HepG2 (cell line): Measurements from ENCODE around the gene PPP2R2C. TPM values are rescaled to one million over a fixed set of nuclear protein-coding genes. Genes with fewer than 3 reads are reported as not detected.
A peak's percentile ranks its signal among the peaks of the same experiment; 100 is the strongest.

Experiments used
- CBFB ChIP-seq: sonication (generic); formaldehyde crosslinking; IDR thresholded peaks from 2 replicates; pipeline ENCODE4 v1.4.0; 2020; ENCODE audit warnings: missing genetic modification reagents
- HOXA3 ChIP-seq: sonication (generic); formaldehyde crosslinking; IDR thresholded peaks from 2 replicates; pipeline ENCODE4 v1.5.0; 2020; ENCODE audit warnings: missing genetic modification reagents
- KDM5B ChIP-seq: sonication (generic); formaldehyde crosslinking; IDR thresholded peaks from 2 replicates; pipeline ENCODE4 v1.4.0; 2020; ENCODE audit warnings: missing genetic modification reagents, mild to moderate bottlenecking, borderline replicate concordance
- MATR3 ChIP-seq: sonication (generic); formaldehyde crosslinking; IDR thresholded peaks from 2 replicates; pipeline ENCODE4 v1.4.0; 2020; ENCODE audit warnings: missing genetic modification reagents
- PITX1 ChIP-seq: sonication (generic); formaldehyde crosslinking; IDR thresholded peaks from 2 replicates; pipeline ENCODE4 v1.5.1; 2020; ENCODE audit warnings: mild to moderate bottlenecking, missing genetic modification reagents
- RAD21 ChIP-seq: fragments of 450-650 bp; formaldehyde crosslinking; IDR thresholded peaks from 2 replicates; pipeline ENCODE4 v1.5.0; 2020; ENCODE audit warnings: mild to moderate bottlenecking
- SP140L ChIP-seq: sonication (generic); formaldehyde crosslinking; IDR thresholded peaks from 2 replicates; pipeline ENCODE4 v1.4.0; 2020; ENCODE audit warnings: missing genetic modification reagents, borderline replicate concordance
- STAT5B ChIP-seq: sonication (generic); formaldehyde crosslinking; IDR thresholded peaks from 2 replicates; pipeline ENCODE4 v1.4.0; 2020; ENCODE audit warnings: missing genetic modification reagents
- TBX3 ChIP-seq: fragments of 450-650 bp; IDR thresholded peaks from 2 replicates; pipeline ENCODE4 v1.6.1; 2017; ENCODE audit warnings: antibody characterized with exemption, mild to moderate bottlenecking, inconsistent platforms, borderline replicate concordance
- UBTF ChIP-seq: sonication (generic); formaldehyde crosslinking; IDR thresholded peaks from 2 replicates; pipeline ENCODE4 v1.4.0; 2020; ENCODE audit warnings: mild to moderate bottlenecking, missing genetic modification reagents
- ZEB1 ChIP-seq: IDR thresholded peaks from 2 replicates; pipeline ENCODE4 v1.6.1; 2012; ENCODE audit warnings: mild to moderate bottlenecking, low read depth, inconsistent platforms; ENCODE audit not compliant: insufficient replicate concordance
- ZNF549 ChIP-seq: sonication (generic); formaldehyde crosslinking; IDR thresholded peaks from 2 replicates; pipeline ENCODE4 v1.5.0; 2020; ENCODE audit warnings: missing genetic modification reagents
- ZNF615 ChIP-seq: sonication (generic); formaldehyde crosslinking; IDR thresholded peaks from 2 replicates; pipeline ENCODE4 v1.5.0; 2020; ENCODE audit warnings: mild to moderate bottlenecking, missing genetic modification reagents, borderline replicate concordance
- ZNF709 ChIP-seq: sonication (generic); formaldehyde crosslinking; IDR thresholded peaks from 2 replicates; pipeline ENCODE4 v1.5.0; 2020; ENCODE audit warnings: mild to moderate bottlenecking, missing genetic modification reagents
- ZSCAN22 ChIP-seq: sonication (generic); formaldehyde crosslinking; IDR thresholded peaks from 2 replicates; pipeline ENCODE4 v1.4.0; 2020; ENCODE audit warnings: mild to moderate bottlenecking, missing genetic modification reagents
- ZXDC ChIP-seq: sonication (generic); formaldehyde crosslinking; IDR thresholded peaks from 2 replicates; pipeline ENCODE4 v1.5.0; 2020; ENCODE audit warnings: mild to moderate bottlenecking, missing genetic modification reagents
- polyA plus RNA-seq, 8 experiments: library from polyadenylated mRNA; depleted of rRNA in 3 of 8; stranded (reverse) in 7 of 8; unstranded in 1 of 8; fragments of >200 nt; fragmentation: Illumina TruSeq in 4 of 8; extraction: Trizol in 4 of 8; gene quantifications; 2 replicates each; pipeline versions ENCODE4 v1.2.1 to v1.2.3, GENCODE V29; 2011 to 2016; ENCODE audit warnings: low read depth in 4 of 8, missing spikeins in 1 of 8, mixed read lengths in 1 of 8; ENCODE audit not compliant: insufficient read depth in 1 of 8
- total RNA-seq, 5 experiments: library from RNA; depleted of rRNA; stranded (reverse); fragments of >200 nt; fragmentation: Illumina TruSeq; extraction: Trizol; gene quantifications; 2 replicates each; pipeline ENCODE4 v1.2.3, GENCODE V29; 2016; ENCODE audit warnings: low read depth in 1 of 5
- TF ChIP-seq, protein P1 (sequence below): sonication (generic); formaldehyde crosslinking; IDR thresholded peaks from 2 replicates; pipeline ENCODE4 v1.5.1; 2020; ENCODE audit warnings: missing genetic modification reagents, mild to moderate bottlenecking, borderline replicate concordance
- TF ChIP-seq, protein P2 (sequence below): sonication (generic); formaldehyde crosslinking; IDR thresholded peaks from 2 replicates; pipeline ENCODE4 v1.4.0; 2020; ENCODE audit warnings: missing genetic modification reagents, borderline replicate concordance
- TF ChIP-seq, protein P3 (sequence below): sonication (generic); formaldehyde crosslinking; IDR thresholded peaks from 2 replicates; pipeline ENCODE4 v1.4.0; 2020; ENCODE audit warnings: missing genetic modification reagents

PPP2R2C gene
- total and polyA plus RNA-seq, 2 of the 13 experiments (the other 11 are each of a cell fraction or from before 2014, with no cell fraction given), result 0.60 to 8.6 TPM

- TF ChIP-seq UBTF, result peak; percentile 44
- TF ChIP-seq STAT5B, result no peak
- TF ChIP-seq PITX1 (CRISPR knock-in tag), result peak; percentile 47; the same call in 1 of the 2 replicates
- TF ChIP-seq RAD21 (CRISPR knock-in tag), result peak; percentile 99
- TF ChIP-seq ZXDC (CRISPR knock-in tag), result no peak
- TF ChIP-seq, protein P1, sequence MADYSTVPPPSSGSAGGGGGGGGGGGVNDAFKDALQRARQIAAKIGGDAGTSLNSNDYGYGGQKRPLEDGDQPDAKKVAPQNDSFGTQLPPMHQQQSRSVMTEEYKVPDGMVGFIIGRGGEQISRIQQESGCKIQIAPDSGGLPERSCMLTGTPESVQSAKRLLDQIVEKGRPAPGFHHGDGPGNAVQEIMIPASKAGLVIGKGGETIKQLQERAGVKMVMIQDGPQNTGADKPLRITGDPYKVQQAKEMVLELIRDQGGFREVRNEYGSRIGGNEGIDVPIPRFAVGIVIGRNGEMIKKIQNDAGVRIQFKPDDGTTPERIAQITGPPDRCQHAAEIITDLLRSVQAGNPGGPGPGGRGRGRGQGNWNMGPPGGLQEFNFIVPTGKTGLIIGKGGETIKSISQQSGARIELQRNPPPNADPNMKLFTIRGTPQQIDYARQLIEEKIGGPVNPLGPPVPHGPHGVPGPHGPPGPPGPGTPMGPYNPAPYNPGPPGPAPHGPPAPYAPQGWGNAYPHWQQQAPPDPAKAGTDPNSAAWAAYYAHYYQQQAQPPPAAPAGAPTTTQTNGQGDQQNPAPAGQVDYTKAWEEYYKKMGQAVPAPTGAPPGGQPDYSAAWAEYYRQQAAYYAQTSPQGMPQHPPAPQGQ (CRISPR knock-in tag), result no peak
- TF ChIP-seq, protein P2, sequence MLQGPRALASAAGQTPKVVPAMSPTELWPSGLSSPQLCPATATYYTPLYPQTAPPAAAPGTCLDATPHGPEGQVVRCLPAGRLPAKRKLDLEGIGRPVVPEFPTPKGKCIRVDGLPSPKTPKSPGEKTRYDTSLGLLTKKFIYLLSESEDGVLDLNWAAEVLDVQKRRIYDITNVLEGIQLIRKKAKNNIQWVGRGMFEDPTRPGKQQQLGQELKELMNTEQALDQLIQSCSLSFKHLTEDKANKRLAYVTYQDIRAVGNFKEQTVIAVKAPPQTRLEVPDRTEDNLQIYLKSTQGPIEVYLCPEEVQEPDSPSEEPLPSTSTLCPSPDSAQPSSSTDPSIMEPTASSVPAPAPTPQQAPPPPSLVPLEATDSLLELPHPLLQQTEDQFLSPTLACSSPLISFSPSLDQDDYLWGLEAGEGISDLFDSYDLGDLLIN, result no peak
- TF ChIP-seq SP140L, result no peak
- TF ChIP-seq TBX3, result no peak
- no peak for TF ChIP-seq ZNF615
- no peak for TF ChIP-seq MATR3 (CRISPR knock-in tag)
- TF ChIP-seq ZNF549 (CRISPR knock-in tag), result no peak
- TF ChIP-seq, protein P3, sequence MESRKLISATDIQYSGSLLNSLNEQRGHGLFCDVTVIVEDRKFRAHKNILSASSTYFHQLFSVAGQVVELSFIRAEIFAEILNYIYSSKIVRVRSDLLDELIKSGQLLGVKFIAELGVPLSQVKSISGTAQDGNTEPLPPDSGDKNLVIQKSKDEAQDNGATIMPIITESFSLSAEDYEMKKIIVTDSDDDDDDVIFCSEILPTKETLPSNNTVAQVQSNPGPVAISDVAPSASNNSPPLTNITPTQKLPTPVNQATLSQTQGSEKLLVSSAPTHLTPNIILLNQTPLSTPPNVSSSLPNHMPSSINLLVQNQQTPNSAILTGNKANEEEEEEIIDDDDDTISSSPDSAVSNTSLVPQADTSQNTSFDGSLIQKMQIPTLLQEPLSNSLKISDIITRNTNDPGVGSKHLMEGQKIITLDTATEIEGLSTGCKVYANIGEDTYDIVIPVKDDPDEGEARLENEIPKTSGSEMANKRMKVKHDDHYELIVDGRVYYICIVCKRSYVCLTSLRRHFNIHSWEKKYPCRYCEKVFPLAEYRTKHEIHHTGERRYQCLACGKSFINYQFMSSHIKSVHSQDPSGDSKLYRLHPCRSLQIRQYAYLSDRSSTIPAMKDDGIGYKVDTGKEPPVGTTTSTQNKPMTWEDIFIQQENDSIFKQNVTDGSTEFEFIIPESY (CRISPR knock-in tag), result peak; percentile 80
- TF ChIP-seq ZNF709 (CRISPR knock-in tag), result no peak
- TF ChIP-seq KDM5B (CRISPR knock-in tag), result peak; percentile 56; the same call in 1 of the 2 replicates
- peak; percentile 53; the same call in 1 of the 2 replicates for TF ChIP-seq CBFB (CRISPR knock-in tag)
- no peak for TF ChIP-seq ZEB1
- TF ChIP-seq HOXA3, result peak; percentile 40; the same call in 1 of the 2 replicates
- no peak for TF ChIP-seq ZSCAN22 (CRISPR knock-in tag)
These were observed 145.0 kb downstream of the PPP2R2C start (continued) for GRCh38 chr4:6327220-6327917.
